ENCODE results near the gene DENND4A. TPM values are rescaled to one million over a fixed set of nuclear protein-coding genes. Genes with fewer than 3 reads are reported as not detected.
A peak's percentile ranks its signal among the peaks of the same experiment; 100 is the strongest.

Gene DENND4A
- total RNA-seq, 2 donors from 2014 or later, result 114 to 121 TPM

DNA sequence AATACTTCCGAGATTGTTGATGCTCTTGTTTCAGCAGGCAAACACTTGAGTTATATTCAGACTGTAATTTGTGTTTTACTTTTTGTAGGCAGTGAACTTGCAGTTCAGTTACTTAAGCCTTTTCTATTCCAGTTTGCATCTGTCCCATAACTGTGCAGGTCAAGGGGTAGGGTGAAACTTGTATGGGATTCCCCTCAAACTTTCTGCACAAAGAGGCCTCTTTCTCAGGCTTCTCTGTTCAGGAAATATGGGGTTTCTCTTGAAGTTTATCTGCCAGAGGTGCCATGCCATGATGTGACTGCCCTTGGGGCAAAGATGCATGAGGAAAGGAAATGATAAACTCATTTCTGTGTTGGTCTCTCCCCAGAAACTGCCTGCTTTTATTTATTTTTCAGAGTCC, 103.6 kb downstream of the DENND4A start:
- Mint-ChIP-seq H3K27ac (no peak overlapping the region), H3K4me3 (no peak overlapping the region), H3K9me3 (no peaks in the 10 kb centered on the region), H3K27me3 (no peaks in the 10 kb centered on the region), H3K4me1 (ENCODE audit: low read depth in 2 of 2) (peaks cover under 1 to 4% of the 10 kb centered on the region in 2 donors), H3K36me3 (peaks cover 50% of the 10 kb centered on the region)
- no peak for DNase-seq (ENCODE audit: low spot score)
- no peak for ATAC-seq

DNA sequence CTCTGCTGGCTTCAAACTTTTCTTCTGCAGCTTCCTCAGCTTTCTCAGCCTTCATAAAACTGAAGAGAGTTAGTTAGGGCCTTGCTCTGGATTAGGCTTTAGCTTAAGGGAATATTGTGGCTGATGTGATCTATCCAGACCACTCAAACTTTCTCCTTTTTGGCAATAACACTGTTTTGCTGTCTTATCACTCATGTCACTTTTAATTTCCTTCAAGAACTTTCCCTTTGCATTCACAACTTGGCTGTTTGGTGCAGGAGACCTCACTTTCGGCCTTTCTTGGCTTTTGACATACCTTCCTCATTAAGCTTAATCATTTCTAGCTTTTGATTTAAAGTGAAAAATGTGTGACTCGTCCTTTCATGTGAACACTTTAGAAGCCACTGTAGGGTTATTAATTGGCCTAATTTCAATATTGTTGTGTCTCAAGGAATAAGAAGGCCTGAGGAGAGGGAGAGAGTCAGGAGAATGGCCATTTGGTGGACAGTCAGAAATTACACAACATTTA, 109.6 kb downstream of the DENND4A start:
- Mint-ChIP-seq H3K4me1 (ENCODE audit: low read depth in 2 of 2) (peaks cover 5 to 10% of the 10 kb centered on the region in 2 donors), H3K27me3 (no peaks in the 10 kb centered on the region), H3K27ac (no peak overlapping the region), H3K4me3 (no peak overlapping the region), H3K36me3 (peaks cover 6% of the 10 kb centered on the region), H3K9me3 (no peaks in the 10 kb centered on the region)
- DNase-seq (ENCODE audit: low spot score) (no peak), ATAC-seq (no peak)

DNA sequence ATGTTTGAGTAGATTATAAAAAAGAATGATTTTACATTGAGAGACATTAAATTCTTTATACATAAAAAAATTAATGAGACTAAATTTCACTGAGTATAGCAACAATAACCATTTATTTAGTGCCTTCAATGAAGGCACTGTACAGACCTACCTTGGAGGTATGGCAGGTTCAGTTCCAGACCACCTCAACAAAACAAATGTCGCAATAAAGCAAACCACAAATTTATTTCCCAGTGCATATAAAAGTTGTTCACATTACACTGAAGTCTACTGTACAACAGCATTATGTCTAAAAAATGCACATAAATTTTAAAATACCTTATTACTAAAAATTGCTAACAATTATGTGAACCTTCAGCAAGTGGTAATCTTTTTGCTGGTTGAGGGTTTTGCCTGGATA, 111.5 kb downstream of the DENND4A start:
- H3K4me3 Mint-ChIP-seq, result no peak overlapping the region
- ATAC-seq (no peak), DNase-seq (ENCODE audit: low spot score) (no peak)
- no peak overlapping the region for H3K27ac Mint-ChIP-seq
- H3K4me1 Mint-ChIP-seq (ENCODE audit: low read depth in 2 of 2), result peaks cover 5 to 10% of the 10 kb centered on the region in 2 donors
- H3K9me3 Mint-ChIP-seq, result no peaks in the 10 kb centered on the region
- H3K36me3 Mint-ChIP-seq, result no peaks in the 10 kb centered on the region
- no peaks in the 10 kb centered on the region for H3K27me3 Mint-ChIP-seq

DNA sequence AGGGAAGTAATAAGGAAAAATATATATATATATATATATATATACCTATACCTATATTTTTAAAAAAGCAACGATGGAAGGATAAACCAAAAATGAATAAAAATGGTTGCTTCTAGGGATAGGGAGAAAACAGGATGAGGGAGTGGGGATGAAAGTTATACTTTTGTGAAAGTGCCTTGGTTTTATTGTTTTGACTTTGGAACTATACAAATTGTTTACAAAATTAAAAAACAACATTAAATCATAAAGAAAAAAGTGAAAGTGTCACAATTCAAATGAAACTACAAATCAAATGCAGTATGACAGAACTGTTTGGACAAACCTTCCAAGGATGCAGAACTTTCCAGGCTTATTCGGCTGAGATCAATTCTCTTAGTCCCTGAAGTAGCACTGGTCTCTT, 116.0 kb downstream of the DENND4A start:
- peak overlapping the region in 1 of 2 donors; percentile 17 for H3K27ac Mint-ChIP-seq
- H3K4me1 Mint-ChIP-seq (ENCODE audit: low read depth in 2 of 2), result peaks cover 0 to 3% of the 10 kb centered on the region in 2 donors
- H3K27me3 Mint-ChIP-seq, result no peaks in the 10 kb centered on the region
- no peak for ATAC-seq
- H3K36me3 Mint-ChIP-seq, result peaks cover 5% of the 10 kb centered on the region
- no peaks in the 10 kb centered on the region for H3K9me3 Mint-ChIP-seq
- no peak overlapping the region for H3K4me3 Mint-ChIP-seq
- DNase-seq (ENCODE audit: low spot score), result no peak

DNA sequence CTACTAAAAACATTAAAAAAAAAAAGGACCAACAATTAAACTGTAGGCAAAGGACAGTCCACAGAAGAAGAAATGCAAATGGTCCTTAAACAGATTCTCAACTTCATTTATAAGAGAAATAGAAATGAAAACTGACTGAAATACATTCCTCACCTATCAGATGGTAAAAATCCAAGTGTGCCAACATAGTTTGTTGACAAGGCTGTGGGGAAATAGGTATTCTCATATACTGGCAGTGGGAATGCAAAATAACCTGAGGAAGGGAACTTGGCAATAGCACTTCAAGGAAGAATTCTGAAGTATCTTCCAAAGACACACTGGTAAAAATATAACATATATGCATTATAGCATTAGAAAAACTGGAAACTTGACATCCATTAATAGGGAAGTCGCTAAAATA, 116.5 kb downstream of the DENND4A start:
- H3K27me3 Mint-ChIP-seq, result no peaks in the 10 kb centered on the region
- peaks cover 0 to 3% of the 10 kb centered on the region in 2 donors for H3K4me1 Mint-ChIP-seq (ENCODE audit: low read depth in 2 of 2)
- ATAC-seq (no peak), DNase-seq (ENCODE audit: low spot score) (no peak)
- H3K27ac Mint-ChIP-seq, result peak overlapping the region in 1 of 2 donors; percentile 22
- no peak overlapping the region for H3K4me3 Mint-ChIP-seq
- H3K9me3 Mint-ChIP-seq, result no peaks in the 10 kb centered on the region
- H3K36me3 Mint-ChIP-seq, result peaks cover 5% of the 10 kb centered on the region

DNA sequence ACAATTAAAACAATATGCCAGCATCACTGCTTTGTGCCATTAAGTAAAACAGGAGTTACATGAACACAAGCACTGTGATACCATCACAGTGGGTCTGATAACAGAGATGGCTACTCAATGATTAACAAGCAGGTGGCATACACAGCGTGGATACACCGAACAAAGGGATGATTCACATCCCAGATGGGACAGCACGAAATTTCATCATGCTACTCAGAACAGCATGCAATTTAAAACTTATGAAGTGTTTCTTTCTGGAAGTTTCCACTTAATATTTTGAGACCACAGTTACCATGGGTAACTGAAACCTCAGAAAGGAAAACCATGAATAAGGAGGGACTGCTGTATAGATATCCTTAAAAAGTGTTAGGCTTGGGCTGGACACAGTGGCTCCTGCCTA, 125.8 kb downstream of the DENND4A start:
- H3K27ac Mint-ChIP-seq, result no peak overlapping the region
- no peak overlapping the region for H3K4me3 Mint-ChIP-seq
- H3K4me1 Mint-ChIP-seq (ENCODE audit: low read depth in 2 of 2), result no peaks in the 10 kb centered on the region
- no peaks in the 10 kb centered on the region for H3K27me3 Mint-ChIP-seq
- ATAC-seq, result no peak
- no peaks in the 10 kb centered on the region for H3K9me3 Mint-ChIP-seq
- H3K36me3 Mint-ChIP-seq, result peaks cover 16% of the 10 kb centered on the region
- no peak for DNase-seq (ENCODE audit: low spot score)

DNA sequence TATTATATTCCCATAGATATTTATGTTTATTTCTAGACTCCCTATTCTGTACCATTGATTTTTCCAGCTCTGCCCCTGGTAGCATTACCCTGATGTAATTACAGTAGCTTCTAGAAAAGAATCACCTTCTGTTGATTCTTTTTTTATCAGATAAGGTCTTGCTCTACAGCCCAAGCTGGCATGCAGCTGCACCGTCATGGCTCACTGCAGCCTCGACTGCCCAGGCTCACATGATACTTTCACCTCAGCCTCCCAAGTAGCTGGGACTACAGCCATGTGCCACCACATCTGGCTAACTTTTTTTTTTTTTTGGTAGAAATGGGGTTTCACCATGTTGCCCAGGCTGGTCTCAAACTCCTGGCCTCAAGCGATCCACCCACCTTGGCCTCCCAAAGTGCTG, 128.6 kb downstream of the DENND4A start:
- no peak for ATAC-seq
- Mint-ChIP-seq H3K27me3 (no peaks in the 10 kb centered on the region), H3K4me1 (ENCODE audit: low read depth in 2 of 2) (no peaks in the 10 kb centered on the region), H3K27ac (no peak overlapping the region), H3K36me3 (peaks cover 25% of the 10 kb centered on the region), H3K4me3 (no peak overlapping the region), H3K9me3 (no peaks in the 10 kb centered on the region)
- DNase-seq (ENCODE audit: low spot score), result no peak

DNA sequence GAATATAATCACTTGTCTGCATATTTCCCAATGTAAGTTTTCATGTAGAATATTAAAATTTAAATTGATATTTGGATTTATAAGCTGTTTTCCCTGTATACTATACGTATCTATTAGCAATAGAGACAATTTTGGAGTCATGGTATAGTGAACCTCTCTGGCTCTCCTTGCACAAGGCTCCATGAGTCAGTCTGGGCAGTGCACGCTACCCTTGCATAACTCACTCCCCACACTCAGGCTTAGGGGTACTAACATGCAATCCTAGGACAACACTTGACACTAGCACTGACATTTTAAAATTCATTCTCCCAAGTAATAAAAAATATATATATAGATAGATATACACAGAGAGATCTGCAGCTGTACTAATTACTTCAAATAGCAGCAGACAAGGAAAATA, 131.2 kb downstream of the DENND4A start:
- Mint-ChIP-seq H3K36me3 (peaks cover 29% of the 10 kb centered on the region), H3K27ac (no peak overlapping the region), H3K9me3 (no peaks in the 10 kb centered on the region), H3K4me3 (no peak overlapping the region), H3K4me1 (ENCODE audit: low read depth in 2 of 2) (no peaks in the 10 kb centered on the region), H3K27me3 (no peaks in the 10 kb centered on the region)
- ATAC-seq (no peak), DNase-seq (ENCODE audit: low spot score) (no peak)

DNA sequence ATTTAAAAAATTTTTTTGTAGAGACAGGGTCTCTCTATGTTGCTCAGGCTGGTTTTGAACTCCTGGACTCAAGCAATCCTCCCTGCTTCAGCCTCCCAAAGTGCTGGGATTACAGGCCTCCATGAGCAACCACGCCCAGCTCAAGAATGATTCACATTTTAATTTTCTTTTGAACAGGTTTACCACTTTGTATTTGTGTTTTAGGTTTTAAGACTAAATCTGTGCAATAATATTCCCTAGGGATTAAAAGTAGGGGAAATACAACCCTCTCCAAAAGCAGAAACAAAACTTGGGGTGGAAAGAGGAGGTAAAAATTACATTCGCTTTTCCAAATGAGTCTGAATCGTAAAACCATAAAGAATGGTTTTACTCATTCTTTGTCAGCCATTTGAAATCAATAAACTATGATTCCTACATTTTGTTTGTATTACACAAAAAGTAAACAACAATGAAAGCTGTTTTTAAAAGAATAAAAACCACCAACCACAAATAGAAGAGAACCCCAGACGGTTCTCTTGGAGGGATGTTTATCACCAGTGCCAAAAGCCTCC, 132.5 kb downstream of the DENND4A start:
- peaks cover 26% of the 10 kb centered on the region for H3K36me3 Mint-ChIP-seq

DNA sequence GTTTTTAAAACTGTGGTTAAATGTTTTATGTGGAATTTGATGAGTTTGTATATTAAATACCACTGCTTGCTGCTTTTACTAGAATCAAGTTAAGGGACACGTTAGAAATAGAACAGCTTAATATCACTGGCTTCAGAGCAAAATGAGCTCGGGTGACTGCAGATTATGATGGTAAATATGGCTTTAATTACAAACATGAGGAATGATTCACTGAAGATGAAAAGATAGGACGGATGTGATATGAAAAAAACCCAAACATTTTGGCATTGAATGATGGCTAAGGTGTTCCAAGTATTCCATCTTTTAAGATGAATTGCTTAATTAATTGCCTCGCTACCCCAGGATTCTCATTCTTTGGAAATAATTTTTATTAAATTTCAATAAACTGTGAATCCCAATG, 136.6 kb downstream of the DENND4A start:
- Mint-ChIP-seq H3K27me3 (no peaks in the 10 kb centered on the region), H3K36me3 (peaks cover 40% of the 10 kb centered on the region), H3K4me3 (no peak overlapping the region), H3K9me3 (no peaks in the 10 kb centered on the region), H3K27ac (no peak overlapping the region), H3K4me1 (ENCODE audit: low read depth in 2 of 2) (peaks cover 2% of the 10 kb centered on the region in 2 donors)
- ATAC-seq (no peak), DNase-seq (ENCODE audit: low spot score) (no peak)

More for the DNA sequence above, 132.5 kb downstream of the DENND4A start:
- no peaks in the 10 kb centered on the region for H3K27me3 Mint-ChIP-seq
- H3K4me1 Mint-ChIP-seq (ENCODE audit: low read depth in 2 of 2), result no peaks in the 10 kb centered on the region
- no peak overlapping the region for H3K27ac Mint-ChIP-seq
- no peak for ATAC-seq
- no peak overlapping the region for H3K4me3 Mint-ChIP-seq
- no peaks in the 10 kb centered on the region for H3K9me3 Mint-ChIP-seq
- no peak for DNase-seq (ENCODE audit: low spot score)

DNA sequence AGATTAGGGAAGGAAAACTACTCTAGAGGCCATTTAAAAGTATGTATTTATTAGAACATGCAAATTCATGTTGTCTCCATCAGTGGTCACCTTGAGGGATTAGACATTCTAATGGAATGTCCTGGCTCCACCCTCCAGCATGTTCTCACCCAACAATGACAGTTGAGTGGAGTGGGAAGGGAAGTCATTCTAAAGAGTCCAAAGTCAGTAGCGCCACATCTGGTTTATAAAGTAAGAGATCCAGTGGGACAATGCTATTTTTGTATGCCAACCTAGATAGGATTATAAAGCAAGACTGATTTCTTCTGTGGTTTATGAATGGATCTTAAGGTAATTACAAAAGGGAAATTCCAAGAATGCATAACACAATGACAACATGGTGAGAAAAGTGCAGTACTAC, 137.1 kb downstream of the DENND4A start:
- Mint-ChIP-seq H3K4me3 (no peak overlapping the region), H3K9me3 (no peaks in the 10 kb centered on the region), H3K27me3 (no peaks in the 10 kb centered on the region), H3K36me3 (peaks cover 36% of the 10 kb centered on the region), H3K4me1 (ENCODE audit: low read depth in 2 of 2) (peaks cover 6% of the 10 kb centered on the region in 2 donors), H3K27ac (no peak overlapping the region)
- DNase-seq (ENCODE audit: low spot score) (no peak), ATAC-seq (no peak)

DNA sequence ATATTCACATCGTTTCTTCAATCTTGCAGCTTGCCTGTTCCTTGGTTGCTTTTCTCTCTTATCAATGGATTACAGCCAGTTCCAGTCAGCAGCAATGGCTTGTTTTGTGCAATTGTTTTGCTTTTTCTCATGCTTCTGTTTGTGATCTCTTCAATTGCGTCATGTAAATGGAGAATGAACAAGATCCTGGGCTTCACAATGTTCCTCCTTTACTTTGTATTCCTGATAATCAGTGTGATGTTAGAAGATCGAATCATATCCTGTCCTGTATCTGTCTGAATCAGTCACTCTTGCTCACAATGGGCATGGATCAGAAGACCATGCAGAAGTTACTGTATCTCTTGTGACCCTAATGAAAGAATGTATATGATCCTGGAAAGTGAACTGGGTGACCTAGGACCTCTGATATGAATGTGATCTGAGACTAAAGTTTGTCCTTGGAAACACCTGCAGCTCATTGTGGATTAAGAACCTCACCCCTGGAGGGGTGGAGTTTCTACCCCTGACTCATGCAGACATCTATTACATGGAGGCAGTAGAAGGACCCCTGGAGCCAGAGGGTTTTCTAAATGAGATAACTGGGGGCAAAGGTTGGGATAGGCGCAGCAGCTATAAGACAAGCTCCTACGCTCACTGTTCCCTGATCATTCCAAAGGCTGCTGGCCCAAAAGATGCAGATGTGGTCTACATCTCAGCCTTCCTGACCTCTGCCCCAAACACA, 138.1 kb downstream of the DENND4A start:
- H3K27ac Mint-ChIP-seq, result peak overlapping the region in 1 of 2 donors; percentile 29
- H3K4me1 Mint-ChIP-seq (ENCODE audit: low read depth in 2 of 2), result peaks cover 6% of the 10 kb centered on the region in 2 donors
- ATAC-seq, result no peak
- no peaks in the 10 kb centered on the region for H3K27me3 Mint-ChIP-seq
- H3K4me3 Mint-ChIP-seq, result no peak overlapping the region
- DNase-seq (ENCODE audit: low spot score), result no peak
- H3K9me3 Mint-ChIP-seq, result no peaks in the 10 kb centered on the region
- H3K36me3 Mint-ChIP-seq, result peaks cover 35% of the 10 kb centered on the region

DNA sequence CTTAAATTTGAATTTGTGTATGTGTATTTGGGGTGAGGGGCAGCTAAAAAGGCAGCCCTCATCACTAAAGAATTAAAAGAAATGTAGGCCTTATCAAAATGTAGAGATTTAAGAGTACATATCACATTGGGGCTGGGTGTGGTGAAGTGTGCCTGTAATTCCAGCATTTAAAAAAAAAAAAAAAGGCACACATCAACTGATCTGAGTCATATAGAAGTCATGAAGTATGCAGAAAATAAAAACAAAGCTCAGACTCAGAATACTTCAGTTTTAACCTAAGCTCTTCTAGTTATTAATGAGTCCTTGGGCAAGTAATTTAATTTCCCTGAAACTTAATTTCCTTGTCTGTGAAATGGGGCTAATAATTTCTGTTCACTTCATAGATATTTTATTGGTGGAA, 138.8 kb downstream of the DENND4A start:
- H3K27me3 Mint-ChIP-seq, result no peaks in the 10 kb centered on the region
- H3K36me3 Mint-ChIP-seq, result peaks cover 30% of the 10 kb centered on the region
- no peak overlapping the region for H3K27ac Mint-ChIP-seq
- no peak for DNase-seq (ENCODE audit: low spot score)
- ATAC-seq, result no peak
- H3K9me3 Mint-ChIP-seq, result no peaks in the 10 kb centered on the region
- peaks cover 6% of the 10 kb centered on the region in 2 donors for H3K4me1 Mint-ChIP-seq (ENCODE audit: low read depth in 2 of 2)
- no peak overlapping the region for H3K4me3 Mint-ChIP-seq

DNA sequence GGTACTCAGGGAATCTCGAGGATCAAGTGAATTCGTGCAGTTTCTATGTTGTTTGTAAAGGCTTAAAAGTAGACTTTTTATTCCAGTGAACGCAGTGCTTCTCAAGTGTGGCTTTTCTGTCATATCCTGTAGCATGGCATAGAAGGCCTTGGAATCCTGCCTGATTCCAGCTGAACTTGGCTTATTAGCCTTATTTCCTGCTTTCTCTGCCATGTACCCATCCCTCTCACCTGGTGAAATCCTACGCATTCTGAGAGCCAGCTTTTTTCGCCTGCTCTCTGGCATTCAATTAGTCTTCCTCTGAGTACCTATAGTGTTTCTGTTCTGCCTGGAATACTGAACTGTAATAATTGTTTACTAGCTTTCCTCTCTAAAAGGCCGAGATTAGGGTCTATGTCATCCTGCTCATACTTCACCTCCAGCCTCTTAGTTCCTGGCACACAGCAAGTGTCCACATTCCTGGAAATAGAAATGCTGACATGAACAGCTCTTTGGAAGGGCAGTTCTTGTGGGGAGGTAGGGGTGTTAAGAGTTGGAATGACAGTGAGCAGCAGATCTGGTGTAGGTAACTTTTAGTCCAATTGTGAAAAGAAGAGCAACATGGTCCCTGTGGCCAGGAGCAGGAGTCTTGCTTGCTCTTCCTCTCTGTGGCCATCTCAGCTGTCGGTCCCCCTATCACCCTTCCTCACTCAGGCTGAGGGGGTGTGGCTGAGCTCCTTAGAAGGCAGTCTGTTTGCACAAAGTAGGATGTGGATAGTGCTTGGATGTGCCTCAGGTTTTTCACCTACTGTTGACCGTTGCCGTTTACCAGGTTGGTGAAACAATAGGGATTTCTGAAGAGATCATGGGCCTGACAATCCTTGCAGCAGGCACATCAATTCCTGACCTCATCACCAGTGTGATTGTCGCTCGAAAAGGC, 140.0 kb downstream of the DENND4A start:
- H3K36me3 Mint-ChIP-seq, result peaks cover 30% of the 10 kb centered on the region
- H3K9me3 Mint-ChIP-seq, result no peaks in the 10 kb centered on the region
- ATAC-seq (no peak), DNase-seq (ENCODE audit: low spot score) (no peak)
- peak overlapping the region in 1 of 2 donors; percentile 49 for H3K27ac Mint-ChIP-seq
- H3K4me3 Mint-ChIP-seq, result no peak overlapping the region
- H3K4me1 Mint-ChIP-seq (ENCODE audit: low read depth in 2 of 2), result peaks cover 6% of the 10 kb centered on the region in 2 donors
- no peaks in the 10 kb centered on the region for H3K27me3 Mint-ChIP-seq
